CD14-positive monocyte (primary cell): ENCODE measurements around the gene FBXL17. TPM values are rescaled to one million over a fixed set of nuclear protein-coding genes. Genes with fewer than 3 reads are reported as not detected.

ENCODE experiments used
- DNase-seq, 3 donors: peaks; one replicate each; pipeline ENCODE4 v3.0.0-alpha.2; 2011 to 2022
- H2AFZ ChIP-seq: 2 replicates; pipeline ENCODE4 v1.6.0; 2012; ENCODE audit warnings: mild to moderate bottlenecking, low read depth, low read length, inconsistent platforms; ENCODE audit not compliant: insufficient read depth, poor library complexity, severe bottlenecking
- H3K27ac ChIP-seq, 2 donors: 1 replicate in 1 of 2; 2 replicates in 1 of 2; pipeline ENCODE4 v1.5.1; 2012 to 2013; ENCODE audit warnings: low read length in 2 of 2, control low read depth in 1 of 2, inconsistent platforms in 1 of 2, low read depth in 1 of 2, mild to moderate bottlenecking in 1 of 2
- H3K27me3 ChIP-seq, 2 donors: one replicate each; pipeline versions ENCODE4 v1.6.0 to v1.6.1; 2011 to 2013; ENCODE audit warnings: low read length in 2 of 2; ENCODE audit not compliant: control insufficient read depth in 2 of 2, insufficient read depth in 2 of 2
- H3K36me3 ChIP-seq, 2 donors: replicated peaks in 1 of 2; 1 replicate in 1 of 2; 2 replicates in 1 of 2; pipeline versions ENCODE4 v1.5.1 to v1.6.1; 2012 to 2013; ENCODE audit warnings: low read length in 2 of 2, control low read depth in 1 of 2, inconsistent platforms in 1 of 2, mild to moderate bottlenecking in 1 of 2; ENCODE audit not compliant: insufficient read depth in 2 of 2, control insufficient read depth in 1 of 2
- H3K4me1 ChIP-seq, 2 donors: 1 replicate in 1 of 2; 2 replicates in 1 of 2; pipeline versions ENCODE4 v1.5.1 to v1.6.1; 2012 to 2013; ENCODE audit warnings: low read length in 2 of 2, control low read depth in 1 of 2, inconsistent platforms in 1 of 2, mild to moderate bottlenecking in 1 of 2, moderate library complexity in 1 of 2; ENCODE audit not compliant: insufficient read depth in 2 of 2, control insufficient read depth in 1 of 2
- H3K4me2 ChIP-seq: replicated peaks from 2 replicates; pipeline ENCODE3; 2012; ENCODE audit warnings: low read length, moderate library complexity, mild to moderate bottlenecking; ENCODE audit not compliant: poor library complexity, severe bottlenecking; ENCODE audit errors: extremely low read depth
- H3K4me3 ChIP-seq, 3 experiments: fragments of 200-600 bp in 1 of 3; sonication (generic) in 1 of 3; replicated peaks in 1 of 3; 1 replicate in 2 of 3; 2 replicates in 1 of 3; pipeline ENCODE4 v1.5.1; 2011 to 2013; ENCODE audit warnings: low read length in 3 of 3, mild to moderate bottlenecking in 3 of 3, control low read depth in 2 of 3, low read depth in 2 of 3, inconsistent platforms in 1 of 3, moderate library complexity in 1 of 3
- H3K79me2 ChIP-seq: 2 replicates; pipeline ENCODE4 v1.6.0; 2012; ENCODE audit warnings: mild to moderate bottlenecking, control low read depth, inconsistent platforms, low read length, moderate library complexity; ENCODE audit not compliant: insufficient read depth
- H3K9ac ChIP-seq: 2 replicates; pipeline ENCODE4 v1.6.0; 2017; ENCODE audit warnings: low read length, mild to moderate bottlenecking; ENCODE audit not compliant: insufficient read depth, poor library complexity, severe bottlenecking
- H3K9me3 ChIP-seq, 2 donors: replicated peaks in 1 of 2; 1 replicate in 1 of 2; 2 replicates in 1 of 2; pipeline versions ENCODE4 v1.5.1 to v1.6.1; 2012 to 2013; ENCODE audit warnings: low read length in 2 of 2, control low read depth in 1 of 2; ENCODE audit not compliant: control insufficient read depth in 1 of 2, insufficient read depth in 1 of 2
- H4K20me1 ChIP-seq: 2 replicates; pipeline ENCODE4 v1.6.0; 2012; ENCODE audit warnings: mild to moderate bottlenecking, low read length, control low read depth, moderate library complexity; ENCODE audit not compliant: insufficient read depth
- H3K27ac Mint-ChIP-seq, 7 donors: one replicate each; pipeline ENCODE4 v1.8.0; 2020; ENCODE audit warnings: mild to moderate bottlenecking in 7 of 7, mixed read lengths in 7 of 7, moderate library complexity in 6 of 7, inconsistent platforms in 2 of 7
- H3K27me3 Mint-ChIP-seq, 3 donors: one replicate each; pipeline ENCODE4 v1.8.0; 2021 to 2022; ENCODE audit warnings: low read depth in 3 of 3, mild to moderate bottlenecking in 3 of 3, mixed read lengths in 3 of 3, moderate library complexity in 3 of 3, inconsistent platforms in 1 of 3
- H3K36me3 Mint-ChIP-seq, 2 donors: one replicate each; pipeline ENCODE4 v1.8.0; 2020; ENCODE audit warnings: mixed read lengths in 2 of 2, inconsistent platforms in 1 of 2, mild to moderate bottlenecking in 1 of 2
- H3K4me1 Mint-ChIP-seq: one replicate; pipeline ENCODE4 v1.8.0; 2020; ENCODE audit warnings: mild to moderate bottlenecking, mixed read lengths
- H3K4me3 Mint-ChIP-seq, 2 donors: one replicate each; pipeline ENCODE4 v1.8.0; 2020; ENCODE audit warnings: mild to moderate bottlenecking in 2 of 2, mixed read lengths in 2 of 2, moderate library complexity in 1 of 2
- H3K9me3 Mint-ChIP-seq, 7 donors: one replicate each; pipeline ENCODE4 v1.8.0; 2020 to 2022; ENCODE audit warnings: mixed read lengths in 7 of 7, mild to moderate bottlenecking in 6 of 7, moderate library complexity in 6 of 7, inconsistent platforms in 2 of 7
- CTCF ChIP-seq: fragments of 200-600 bp; IDR thresholded peaks from one replicate; pipeline ENCODE4 v1.8.0; 2022; ENCODE audit warnings: antibody characterized with exemption, mild to moderate bottlenecking
- WGBS: methylation state at CpG from one replicate; pipeline ENCODE4 v1.1.5; 2013; ENCODE audit warnings: missing lambda C conversion rate; ENCODE audit not compliant: insufficient coverage; 5-methylcytosine and 5-hydroxymethylcytosine counted together
- intact Hi-C, 2 donors: fragments of 100-400 bp; cut with micrococcal nuclease; formaldehyde crosslinking; loops; one replicate each; pipeline versions ENCODE4 v1.15.0 to v1.15.1; 2023
- polyA plus RNA-seq, 3 donors: library from polyadenylated mRNA; depleted of rRNA in 1 of 3; unstranded in 2 of 3; stranded (reverse) in 1 of 3; fragments of 300-500 nt in 2 of 3; fragments of >200 nt in 1 of 3; fragmentation: Illumina TruSeq in 2 of 3; gene quantifications; 1 replicate in 2 of 3; 2 replicates in 1 of 3; pipeline ENCODE4 v1.2.3, GENCODE V29; 2012 to 2021

Gene FBXL17
- polyA plus RNA-seq, 3 donors, result 1.5 to 6.6 (median 2.0) TPM

GRCh38 chr5:107858788-107859187, 523.1 kb downstream of the FBXL17 start:
- intact Hi-C loops, result no loop called here
- Histone ChIP-seq H2AFZ (no peak overlapping the region), H3K27me3 (no peaks in the 10 kb centered on the region), H4K20me1 (no peaks in the 10 kb centered on the region), H3K9ac (no peak overlapping the region), H3K4me3 (no peak overlapping the region), H3K79me2 (no peaks in the 10 kb centered on the region), H3K27ac (no peak overlapping the region), H3K36me3 (no peaks in the 10 kb centered on the region), H3K9me3 (no peaks in the 10 kb centered on the region), H3K4me1 (no peaks in the 10 kb centered on the region), H3K4me2 (no peak overlapping the region)
- TF ChIP-seq CTCF, result no peak
- Mint-ChIP-seq H3K27ac (no peak overlapping the region), H3K4me3 (no peak overlapping the region), H3K4me1 (no peaks in the 10 kb centered on the region), H3K36me3 (peaks cover 3 to 4% of the 10 kb centered on the region in 2 donors), H3K9me3 (no peaks in the 10 kb centered on the region), H3K27me3 (peaks cover 0 to 3% (median 0%) of the 10 kb centered on the region in 3 donors)
- no peak for DNase-seq
- no CpG with 5 or more reads among the region's 3 CpGs for WGBS

GRCh38 chr5:107858324-107858723, 523.6 kb downstream of the FBXL17 start:
- H3K27ac ChIP-seq, result no peak overlapping the region
- Mint-ChIP-seq H3K27me3 (peaks cover 0 to 3% (median 0%) of the 10 kb centered on the region in 3 donors), H3K9me3 (no peaks in the 10 kb centered on the region), H3K4me3 (no peak overlapping the region), H3K36me3 (peaks cover 3 to 4% of the 10 kb centered on the region in 2 donors), H3K4me1 (no peaks in the 10 kb centered on the region), H3K27ac (no peak overlapping the region)
- H3K4me1 ChIP-seq, result no peaks in the 10 kb centered on the region
- H3K4me2 ChIP-seq, result no peak overlapping the region
- intact Hi-C loops, result no loop called here
- no peak overlapping the region for H3K9ac ChIP-seq
- DNase-seq, result no peak
- no peaks in the 10 kb centered on the region for H3K36me3 ChIP-seq
- no peaks in the 10 kb centered on the region for H3K9me3 ChIP-seq
- no peak for TF ChIP-seq CTCF
- H3K27me3 ChIP-seq, result no peaks in the 10 kb centered on the region
- no peaks in the 10 kb centered on the region for H4K20me1 ChIP-seq
- no CpG with 5 or more reads among the region's 4 CpGs for WGBS
- H2AFZ ChIP-seq, result no peak overlapping the region
- no peaks in the 10 kb centered on the region for H3K79me2 ChIP-seq
- no peak overlapping the region for H3K4me3 ChIP-seq
